ENCODE results near the gene ASB10.

The ASB10 gene

DNA sequence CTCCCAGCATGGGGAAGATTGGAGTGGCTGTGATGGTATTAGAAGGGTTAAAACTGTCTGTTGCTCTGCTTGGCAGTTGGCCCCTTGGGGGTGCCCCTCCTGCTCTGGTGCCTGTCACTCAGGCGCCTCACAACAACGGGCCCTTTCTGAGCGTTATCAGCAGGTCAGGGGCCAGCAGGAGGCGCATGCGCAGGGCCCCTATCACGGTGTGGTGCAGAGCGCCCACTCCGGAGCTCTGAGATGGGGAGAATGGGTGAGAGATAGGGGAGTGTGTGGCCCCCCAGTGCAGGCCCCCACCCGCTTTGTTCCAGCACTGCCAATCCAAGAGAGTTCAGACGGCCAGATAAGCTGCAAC lies 44.4 kb downstream of the ASB10 start:
- no peak for DNase-seq (ENCODE audit: extremely low read depth, low read depth)

DNA sequence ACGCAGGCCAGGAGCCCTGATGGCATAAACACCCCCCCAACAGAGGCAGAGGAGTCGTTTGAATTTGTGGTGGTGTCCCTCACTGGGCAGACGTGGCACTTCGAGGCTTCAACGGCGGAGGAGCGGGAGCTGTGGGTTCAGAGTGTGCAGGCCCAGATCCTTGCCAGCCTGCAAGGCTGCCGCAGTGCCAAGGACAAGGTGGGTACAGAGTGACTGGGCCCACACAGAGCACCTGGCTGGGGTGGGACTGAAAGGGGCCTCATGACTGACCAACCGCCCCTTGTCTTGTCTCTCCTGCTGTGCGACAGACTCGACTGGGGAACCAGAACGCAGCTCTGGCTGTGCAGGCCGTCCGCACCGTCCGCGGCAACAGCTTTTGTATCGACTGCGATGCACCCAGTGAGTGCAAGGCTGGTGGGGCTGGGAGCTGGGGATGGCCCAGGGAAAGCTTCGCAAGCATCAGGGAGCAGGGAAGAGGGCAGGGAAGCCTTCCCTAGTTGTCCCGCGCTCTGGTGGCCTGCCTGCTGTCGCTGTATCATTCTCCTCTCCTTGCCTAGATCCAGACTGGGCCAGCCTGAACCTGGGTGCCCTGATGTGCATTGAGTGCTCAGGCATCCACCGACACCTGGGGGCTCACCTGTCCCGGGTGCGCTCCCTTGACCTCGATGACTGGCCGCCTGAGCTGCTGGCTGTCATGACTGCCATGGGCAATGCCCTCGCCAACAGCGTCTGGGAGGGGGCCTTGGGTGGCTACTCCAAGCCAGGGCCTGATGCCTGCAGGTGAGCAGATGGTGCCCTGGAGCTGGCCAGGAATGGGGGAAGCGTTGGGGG lies 45.0 kb downstream of the ASB10 start:
- TF ChIP-seq, protein P1, sequence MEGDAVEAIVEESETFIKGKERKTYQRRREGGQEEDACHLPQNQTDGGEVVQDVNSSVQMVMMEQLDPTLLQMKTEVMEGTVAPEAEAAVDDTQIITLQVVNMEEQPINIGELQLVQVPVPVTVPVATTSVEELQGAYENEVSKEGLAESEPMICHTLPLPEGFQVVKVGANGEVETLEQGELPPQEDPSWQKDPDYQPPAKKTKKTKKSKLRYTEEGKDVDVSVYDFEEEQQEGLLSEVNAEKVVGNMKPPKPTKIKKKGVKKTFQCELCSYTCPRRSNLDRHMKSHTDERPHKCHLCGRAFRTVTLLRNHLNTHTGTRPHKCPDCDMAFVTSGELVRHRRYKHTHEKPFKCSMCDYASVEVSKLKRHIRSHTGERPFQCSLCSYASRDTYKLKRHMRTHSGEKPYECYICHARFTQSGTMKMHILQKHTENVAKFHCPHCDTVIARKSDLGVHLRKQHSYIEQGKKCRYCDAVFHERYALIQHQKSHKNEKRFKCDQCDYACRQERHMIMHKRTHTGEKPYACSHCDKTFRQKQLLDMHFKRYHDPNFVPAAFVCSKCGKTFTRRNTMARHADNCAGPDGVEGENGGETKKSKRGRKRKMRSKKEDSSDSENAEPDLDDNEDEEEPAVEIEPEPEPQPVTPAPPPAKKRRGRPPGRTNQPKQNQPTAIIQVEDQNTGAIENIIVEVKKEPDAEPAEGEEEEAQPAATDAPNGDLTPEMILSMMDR (IDR thresholded peaks at IDR 0.05; ENCODE audit: low read depth, low read length) = no peak
- DNase-seq (ENCODE audit: extremely low read depth, low read depth) = no peak

More for the DNA sequence above, 44.4 kb downstream of the ASB10 start:
- TF ChIP-seq, protein P1 (IDR thresholded peaks at IDR 0.05; ENCODE audit: low read depth, low read length) = no peak

DNA sequence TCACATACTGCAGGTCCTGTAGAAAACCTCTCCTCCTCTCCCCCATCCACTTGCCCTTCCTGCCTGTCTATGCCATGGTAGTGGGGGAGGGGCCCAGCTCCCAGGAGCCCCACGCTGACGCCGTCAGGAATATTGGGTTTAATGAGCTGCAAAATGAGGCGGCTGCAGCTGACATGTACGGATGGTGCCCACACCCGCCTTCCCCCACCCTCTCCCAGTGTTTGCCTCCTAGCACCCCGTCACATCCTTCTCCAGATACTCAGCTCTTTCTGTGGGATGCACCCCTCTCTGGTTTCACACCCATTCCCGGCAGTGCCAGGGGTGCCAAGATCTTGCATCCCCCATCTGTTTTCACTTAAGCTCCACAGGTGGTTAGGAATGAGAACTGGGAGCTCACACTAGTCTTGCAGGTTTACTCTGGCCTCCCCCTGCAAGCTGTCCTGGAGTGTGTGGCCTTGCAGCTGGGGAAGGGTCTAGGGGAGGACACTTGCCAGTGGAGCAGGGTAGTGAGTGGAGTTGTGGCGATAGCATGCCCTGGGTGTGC lies 45.7 kb downstream of the ASB10 start:
- TF ChIP-seq, protein P1 (IDR thresholded peaks at IDR 0.05; ENCODE audit: low read depth, low read length) = no peak
- no peak for DNase-seq (ENCODE audit: extremely low read depth, low read depth)

DNA sequence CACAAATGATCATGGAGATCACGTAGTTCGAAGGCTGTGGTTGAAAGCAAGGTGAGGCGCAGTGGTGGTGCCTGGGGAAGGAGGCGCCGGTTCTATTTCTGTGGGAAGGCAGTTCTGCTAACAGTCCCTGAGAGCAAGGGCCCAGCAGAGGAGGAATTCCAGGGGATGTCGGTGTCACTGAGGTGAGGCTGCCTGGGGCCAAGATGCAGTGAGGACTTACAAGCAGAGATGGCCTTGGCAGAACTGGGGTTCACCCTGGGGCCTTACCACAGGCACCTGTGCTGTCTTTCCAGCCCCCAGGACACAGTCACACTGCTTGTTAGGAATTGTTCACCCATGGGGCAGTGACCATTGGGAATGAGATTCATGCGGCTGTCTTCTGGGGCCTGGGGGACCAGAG lies 46.2 kb downstream of the ASB10 start:
- TF ChIP-seq, protein P1 (IDR thresholded peaks at IDR 0.05; ENCODE audit: low read depth, low read length) = no peak

DNA sequence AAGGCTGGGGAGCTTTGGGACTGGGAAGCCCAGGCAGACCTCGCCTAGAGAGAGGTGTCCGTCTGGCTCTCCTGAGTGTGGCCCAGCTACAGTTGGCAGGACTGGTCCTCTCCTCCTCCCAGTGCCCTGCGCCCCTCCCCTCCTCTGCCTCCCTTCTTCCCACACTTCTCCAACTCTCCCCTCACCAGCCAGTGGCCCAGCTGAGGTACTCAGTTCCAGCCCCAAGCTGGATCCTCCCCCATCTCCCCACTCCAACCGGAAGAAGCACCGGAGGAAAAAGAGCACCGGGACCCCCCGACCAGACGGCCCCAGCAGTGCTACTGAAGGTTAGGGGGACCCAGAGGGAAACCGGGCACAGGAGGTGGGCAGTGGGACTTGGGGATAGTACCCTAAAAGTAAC lies 47.3 kb downstream of the ASB10 start:
- TF ChIP-seq, protein P1 (IDR thresholded peaks at IDR 0.05; ENCODE audit: low read depth, low read length) = no peak
- DNase-seq (ENCODE audit: extremely low read depth, low read depth) = no peak

More for the DNA sequence above, 46.2 kb downstream of the ASB10 start:
- DNase-seq (ENCODE audit: extremely low read depth, low read depth) = no peak

DNA sequence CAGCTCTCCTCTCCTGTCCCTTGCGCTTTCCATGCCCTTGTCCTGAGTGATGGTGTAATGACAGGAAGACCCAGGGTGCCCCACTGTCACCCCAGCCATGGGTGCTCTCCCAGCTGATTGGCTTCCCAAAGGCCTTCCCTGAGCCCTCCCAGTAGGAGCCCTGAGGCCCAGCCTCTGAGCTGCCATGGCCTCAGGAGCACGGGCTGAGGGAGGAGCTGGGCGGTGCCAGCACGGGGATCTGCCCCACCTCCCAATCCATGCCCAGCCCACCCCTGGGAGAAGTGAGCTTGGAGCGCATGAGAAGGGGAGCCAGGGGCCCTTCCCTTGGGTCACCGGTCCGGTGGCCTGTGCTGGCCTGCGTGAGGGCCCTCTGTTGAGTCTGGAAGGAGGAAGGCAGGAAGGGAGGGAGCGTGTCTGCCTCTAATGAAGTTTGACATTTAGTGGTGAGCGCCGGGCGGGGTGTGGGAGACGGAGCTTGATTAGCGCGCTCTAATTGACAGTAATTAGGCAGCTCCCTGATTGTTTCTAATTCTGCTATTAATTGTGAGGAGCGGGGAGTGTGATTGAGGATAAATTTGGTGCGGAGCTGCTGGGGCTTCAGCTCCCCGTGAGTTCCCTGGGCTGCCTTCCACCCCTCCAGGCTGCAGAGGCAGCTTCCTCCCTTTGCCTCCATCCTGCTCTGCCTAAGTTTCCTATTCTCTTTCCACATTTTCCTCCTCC lies 47.8 kb downstream of the ASB10 start:
- no peak for DNase-seq (ENCODE audit: extremely low read depth, low read depth)
- TF ChIP-seq, protein P1 (IDR thresholded peaks at IDR 0.05; ENCODE audit: low read depth, low read length) = no peak
